Endothelial cell of umbilical vein (primary cell): ENCODE measurements around the gene MUC4.

Experiments used
- CTCF ChIP-seq, 2 donors: IDR thresholded peaks; 1 replicate in 1 of 2; 2 replicates in 1 of 2; pipeline ENCODE4 v1.5.1; 2011; ENCODE audit warnings: low read length in 2 of 2, mild to moderate bottlenecking in 2 of 2, moderate library complexity in 2 of 2, control low read depth in 1 of 2, inconsistent platforms in 1 of 2, low read depth in 1 of 2; ENCODE audit not compliant: insufficient read depth in 1 of 2; ENCODE audit errors: extremely low read depth in 1 of 2
- MYC ChIP-seq: IDR thresholded peaks from one replicate; pipeline ENCODE4 v1.6.1; 2011; ENCODE audit warnings: mild to moderate bottlenecking, low read depth, low read length
- POLR2AphosphoS5 ChIP-seq: IDR thresholded peaks from 2 replicates; pipeline ENCODE4 v1.6.1; 2012; ENCODE audit warnings: low read depth, mild to moderate bottlenecking, control low read depth, low read length, moderate library complexity; ENCODE audit not compliant: insufficient read depth

DNA sequence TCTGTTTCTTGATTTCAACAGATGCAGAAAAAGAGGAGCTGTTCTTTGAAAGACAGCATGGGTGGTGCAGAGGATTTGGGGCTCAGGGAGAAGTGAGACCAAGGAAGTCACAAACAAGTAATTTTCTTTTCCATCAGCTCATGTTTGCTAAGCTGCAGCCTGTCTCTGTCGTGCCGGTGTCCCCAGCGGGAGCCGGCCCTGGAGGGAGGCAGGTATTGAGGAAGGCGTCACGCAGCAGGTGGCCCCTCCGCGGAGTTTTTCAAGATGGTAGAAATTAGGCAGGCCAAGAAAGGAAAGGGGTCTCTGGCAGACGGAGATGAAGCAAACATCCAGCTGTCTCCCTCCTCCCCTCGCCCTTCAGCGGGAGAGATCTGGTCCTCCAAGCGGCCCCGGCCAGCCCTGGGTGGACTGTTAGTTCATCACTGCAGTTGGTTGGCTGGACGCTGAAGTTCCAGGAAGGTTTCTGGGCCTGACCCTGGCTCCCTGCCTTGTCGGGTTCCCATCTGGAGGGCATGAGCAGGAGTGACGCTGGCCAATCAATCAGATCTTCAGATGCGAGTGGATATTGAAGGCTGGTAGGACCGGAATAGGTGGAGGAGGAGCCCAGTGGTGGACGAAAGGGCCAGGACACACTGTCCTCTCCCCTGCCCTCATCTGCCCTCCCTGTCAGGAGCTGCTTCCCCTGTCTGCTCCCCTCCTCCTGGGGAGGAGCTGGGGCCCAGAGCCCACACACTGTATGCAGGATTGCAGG is 27.7 kb upstream of the MUC4 start:
- TF ChIP-seq CTCF (IDR thresholded peaks at IDR 0.05; ENCODE audit: extremely low read depth in 1 of 2, insufficient read depth in 1 of 2, low read depth in 1 of 2, low read length in 2 of 2): no peak
- TF ChIP-seq POLR2AphosphoS5: no peak
- no peak for TF ChIP-seq MYC
